ENCODE results near the gene SLC9A9. TPM values are rescaled to one million over a fixed set of nuclear protein-coding genes. Genes with fewer than 3 reads are reported as not detected.
A peak's percentile ranks its signal among the peaks of the same experiment; 100 is the strongest.

Gene SLC9A9
- polyA plus RNA-seq, 1 donor (not counting 4 experiments of a cell fraction or from before 2014, with no cell fraction given): 5.2 TPM

GRCh38 chr3:143644370-143645089 is 203.7 kb downstream of the SLC9A9 start:
- Histone ChIP-seq H3K9me1 (ENCODE audit: control insufficient read depth, extremely low read depth, insufficient read depth, low read length) (no peaks in the 10 kb centered on the region), H3K4me1 (ENCODE audit: control insufficient read depth, extremely low read depth, insufficient read depth, low read length) (no peaks in the 10 kb centered on the region), H3K4me2 (ENCODE audit: control insufficient read depth, extremely low read depth, insufficient read depth, low read depth, low read length) (no peak overlapping the region), H3K36me3 (ENCODE audit: control insufficient read depth in 2 of 2, extremely low read depth in 1 of 2, insufficient read depth in 2 of 2, low read length in 2 of 2) (no peaks in the 10 kb centered on the region), H3K9me3 (ENCODE audit: control insufficient read depth, low read depth, low read length) (no peaks in the 10 kb centered on the region), H3K27ac (ENCODE audit: control insufficient read depth, insufficient read depth, low read length) (no peak overlapping the region), H2AFZ (ENCODE audit: control insufficient read depth, low read length) (no peak overlapping the region), H3K9ac (ENCODE audit: control insufficient read depth, extremely low read depth, insufficient read depth, low read length) (no peak overlapping the region), H3K27me3 (ENCODE audit: control insufficient read depth, extremely low read depth, insufficient read depth, low read length) (no peaks in the 10 kb centered on the region), H4K20me1 (ENCODE audit: control insufficient read depth, extremely low read depth, insufficient read depth, low read length) (no peaks in the 10 kb centered on the region), H3K4me3 (ENCODE audit: control insufficient read depth in 2 of 3, extremely low read depth in 1 of 3, insufficient read depth in 2 of 3, low read depth in 1 of 3, low read length in 3 of 3) (no peak overlapping the region), H3K79me2 (ENCODE audit: control insufficient read depth, insufficient read depth, low read length) (no peaks in the 10 kb centered on the region)
- dilution Hi-C loops (cut with MboI; ENCODE audit: extremely low pct_ligation_motif_present, low sequenced_read_pairs): no loop called here
- peak; percentile 11 for DNase-seq (ENCODE audit: low read depth, low spot score)
- FAIRE-seq: peak; percentile 29
- no peak for TF ChIP-seq EZH2 (IDR thresholded peaks at IDR 0.05; ENCODE audit: low read length)
- TF ChIP-seq, protein P1, sequence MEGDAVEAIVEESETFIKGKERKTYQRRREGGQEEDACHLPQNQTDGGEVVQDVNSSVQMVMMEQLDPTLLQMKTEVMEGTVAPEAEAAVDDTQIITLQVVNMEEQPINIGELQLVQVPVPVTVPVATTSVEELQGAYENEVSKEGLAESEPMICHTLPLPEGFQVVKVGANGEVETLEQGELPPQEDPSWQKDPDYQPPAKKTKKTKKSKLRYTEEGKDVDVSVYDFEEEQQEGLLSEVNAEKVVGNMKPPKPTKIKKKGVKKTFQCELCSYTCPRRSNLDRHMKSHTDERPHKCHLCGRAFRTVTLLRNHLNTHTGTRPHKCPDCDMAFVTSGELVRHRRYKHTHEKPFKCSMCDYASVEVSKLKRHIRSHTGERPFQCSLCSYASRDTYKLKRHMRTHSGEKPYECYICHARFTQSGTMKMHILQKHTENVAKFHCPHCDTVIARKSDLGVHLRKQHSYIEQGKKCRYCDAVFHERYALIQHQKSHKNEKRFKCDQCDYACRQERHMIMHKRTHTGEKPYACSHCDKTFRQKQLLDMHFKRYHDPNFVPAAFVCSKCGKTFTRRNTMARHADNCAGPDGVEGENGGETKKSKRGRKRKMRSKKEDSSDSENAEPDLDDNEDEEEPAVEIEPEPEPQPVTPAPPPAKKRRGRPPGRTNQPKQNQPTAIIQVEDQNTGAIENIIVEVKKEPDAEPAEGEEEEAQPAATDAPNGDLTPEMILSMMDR (optimal IDR thresholded peaks at IDR 0.05 in 1 of 3, IDR thresholded peaks at IDR 0.05 in 1 of 3, conservative IDR thresholded peaks at IDR 0.05 in 1 of 3; ENCODE audit: extremely low read depth in 1 of 3, insufficient read depth in 2 of 3, low read length in 3 of 3): peak; percentile 45 to 71 (median 66)

- DNase-seq (ENCODE audit: low read depth, low spot score) (no peak), FAIRE-seq (no peak)
- Histone ChIP-seq H3K27me3 (ENCODE audit: control insufficient read depth, extremely low read depth, insufficient read depth, low read length) (no peaks in the 10 kb centered on the region), H3K27ac (ENCODE audit: control insufficient read depth, insufficient read depth, low read length) (no peak overlapping the region), H3K9me1 (ENCODE audit: control insufficient read depth, extremely low read depth, insufficient read depth, low read length) (no peaks in the 10 kb centered on the region), H2AFZ (ENCODE audit: control insufficient read depth, low read length) (no peak overlapping the region), H3K4me2 (ENCODE audit: control insufficient read depth, extremely low read depth, insufficient read depth, low read depth, low read length) (no peak overlapping the region), H3K9me3 (ENCODE audit: control insufficient read depth, low read depth, low read length) (no peaks in the 10 kb centered on the region), H3K4me1 (ENCODE audit: control insufficient read depth, extremely low read depth, insufficient read depth, low read length) (no peaks in the 10 kb centered on the region), H3K4me3 (ENCODE audit: control insufficient read depth in 2 of 3, extremely low read depth in 1 of 3, insufficient read depth in 2 of 3, low read depth in 1 of 3, low read length in 3 of 3) (no peak overlapping the region), H3K36me3 (ENCODE audit: control insufficient read depth in 2 of 2, extremely low read depth in 1 of 2, insufficient read depth in 2 of 2, low read length in 2 of 2) (no peaks in the 10 kb centered on the region), H4K20me1 (ENCODE audit: control insufficient read depth, extremely low read depth, insufficient read depth, low read length) (no peaks in the 10 kb centered on the region), H3K9ac (ENCODE audit: control insufficient read depth, extremely low read depth, insufficient read depth, low read length) (no peak overlapping the region), H3K79me2 (ENCODE audit: control insufficient read depth, insufficient read depth, low read length) (no peaks in the 10 kb centered on the region)
- dilution Hi-C loops (cut with MboI; ENCODE audit: extremely low pct_ligation_motif_present, low sequenced_read_pairs): no loop called here
- TF ChIP-seq, protein P1 (optimal IDR thresholded peaks at IDR 0.05 in 1 of 3, IDR thresholded peaks at IDR 0.05 in 1 of 3, conservative IDR thresholded peaks at IDR 0.05 in 1 of 3; ENCODE audit: extremely low read depth in 1 of 3, insufficient read depth in 2 of 3, low read length in 3 of 3): no peak
- no peak for TF ChIP-seq EZH2 (IDR thresholded peaks at IDR 0.05; ENCODE audit: low read length)
Measured at GRCh38 chr3:143643905-143644304, 204.4 kb downstream of the SLC9A9 start.

All from keratinocyte (primary cell).